IMR-90 (cell line): ENCODE measurements around the gene ESD. TPM values are rescaled to one million over a fixed set of nuclear protein-coding genes. Genes with fewer than 3 reads are reported as not detected.

Experiments
- ATAC-seq: fragments of 200-7000 bp; cut with Tn5 transposase; 2 replicates; pipeline ENCODE4 v1.9.1; 2020; ENCODE audit warnings: low read depth, mild to moderate bottlenecking, moderate library complexity
- BruUV-seq: library from RNA; stranded (reverse); fragments of 400-500 nt; replicated peaks from 2 replicates; lab custom pipeline; 2021; lab: Mats Ljungman, UMichigan
- CTCF ChIA-PET: fragments of 300-600 bp; formaldehyde crosslinking; extraction: SDS; loops from one replicate; lab custom pipeline; 2021; ENCODE audit warnings: antibody characterized with exemption; lab: Yijun Ruan, JAX
- POLR2A ChIA-PET: fragments of 300-600 bp; sonication (Branson Sonifier 250); formaldehyde crosslinking; loops from one replicate; lab custom pipeline; 2022; ENCODE audit warnings: antibody characterized with exemption; ENCODE audit not compliant: unreplicated experiment; lab: Charles Lee
- DNase-seq: peaks from one replicate; pipeline ENCODE4 v3.0.0; 2013
- H2AFZ ChIP-seq: replicated peaks from 2 replicates; pipeline ENCODE3; 2013; ENCODE audit warnings: low read length, mild to moderate bottlenecking; ENCODE audit not compliant: poor library complexity
- H2AK5ac ChIP-seq: 2 replicates; pipeline ENCODE4 v1.6.1; 2013; ENCODE audit warnings: low read depth, low read length, inconsistent platforms
- H2AK9ac ChIP-seq: replicated peaks from 2 replicates; pipeline ENCODE3; 2013; ENCODE audit warnings: mild to moderate bottlenecking, low read depth, low read length, moderate library complexity; ENCODE audit not compliant: poor library complexity
- H2BK120ac ChIP-seq: 2 replicates; pipeline ENCODE4 v1.6.1; 2013; ENCODE audit warnings: low read depth, low read length, inconsistent platforms
- H2BK15ac ChIP-seq: 3 replicates; pipeline ENCODE4 v1.6.1; 2013; ENCODE audit warnings: low read depth, low read length, inconsistent platforms
- H2BK20ac ChIP-seq: 2 replicates; pipeline ENCODE4 v1.6.1; 2013; ENCODE audit warnings: low read depth, mild to moderate bottlenecking, inconsistent platforms, low read length, moderate library complexity
- H2BK5ac ChIP-seq: 2 replicates; pipeline ENCODE4 v1.6.1; 2013; ENCODE audit warnings: mild to moderate bottlenecking, low read depth, low read length, inconsistent platforms; ENCODE audit not compliant: poor library complexity, severe bottlenecking
- H3K14ac ChIP-seq: replicated peaks from 2 replicates; pipeline ENCODE4 v1.6.1; 2013; ENCODE audit warnings: low read depth, low read length, inconsistent platforms
- H3K18ac ChIP-seq: 2 replicates; pipeline ENCODE4 v1.6.1; 2013; ENCODE audit warnings: low read depth, low read length, control low read depth
- H3K23ac ChIP-seq: 2 replicates; pipeline ENCODE4 v1.6.1; 2013; ENCODE audit warnings: low read depth, low read length, inconsistent platforms
- H3K27ac ChIP-seq: 2 replicates; pipeline ENCODE4 v1.5.1; 2013; ENCODE audit warnings: mild to moderate bottlenecking, control low read depth, low read length; ENCODE audit not compliant: insufficient read depth
- H3K27me3 ChIP-seq: 2 replicates; pipeline ENCODE4 v1.6.1; 2013; ENCODE audit warnings: low read length; ENCODE audit not compliant: control insufficient read depth, insufficient read depth
- H3K36me3 ChIP-seq: 2 replicates; pipeline ENCODE4 v1.6.1; 2013; ENCODE audit warnings: low read length, mixed read lengths; ENCODE audit not compliant: control insufficient read depth, insufficient read depth
- H3K4ac ChIP-seq: 2 replicates; pipeline ENCODE4 v1.6.1; 2013; ENCODE audit warnings: low read depth, low read length, inconsistent platforms
- H3K4me1 ChIP-seq: 2 replicates; pipeline ENCODE4 v1.6.1; 2013; ENCODE audit warnings: low read length, mixed read lengths; ENCODE audit not compliant: control insufficient read depth, insufficient read depth
- H3K4me2 ChIP-seq: 2 replicates; pipeline ENCODE4 v1.6.1; 2013; ENCODE audit warnings: low read depth, mild to moderate bottlenecking, control low read depth, low read length, moderate library complexity
- H3K4me3 ChIP-seq: 2 replicates; pipeline ENCODE4 v1.5.1; 2013; ENCODE audit warnings: low read depth, mild to moderate bottlenecking, control low read depth, low read length, moderate library complexity; ENCODE audit not compliant: insufficient read depth
- H3K56ac ChIP-seq: 2 replicates; pipeline ENCODE4 v1.6.1; 2013; ENCODE audit warnings: low read length, inconsistent platforms; ENCODE audit not compliant: insufficient read depth; ENCODE audit errors: extremely low read depth
- H3K79me1 ChIP-seq, 2 experiments: 2 replicates each; pipeline ENCODE4 v1.6.1; 2013; ENCODE audit warnings: low read length in 2 of 2, inconsistent platforms in 1 of 2, low read depth in 1 of 2
- H3K9ac ChIP-seq: 2 replicates; pipeline ENCODE4 v1.6.1; 2013; ENCODE audit warnings: low read depth, low read length, control low read depth
- H3K9me1 ChIP-seq: 2 replicates; pipeline ENCODE4 v1.6.1; 2013; ENCODE audit warnings: low read length, inconsistent platforms; ENCODE audit not compliant: insufficient read depth
- H3K9me3 ChIP-seq: 2 replicates; pipeline ENCODE4 v1.6.1; 2013; ENCODE audit warnings: low read length; ENCODE audit not compliant: control insufficient read depth, insufficient read depth
- H4K20me1 ChIP-seq: 2 replicates; pipeline ENCODE4 v1.6.1; 2013; ENCODE audit warnings: low read length, inconsistent platforms; ENCODE audit not compliant: insufficient read depth
- H4K5ac ChIP-seq: 2 replicates; pipeline ENCODE4 v1.6.1; 2013; ENCODE audit warnings: mild to moderate bottlenecking, low read depth, low read length, control low read depth
- H4K8ac ChIP-seq, 2 experiments: 2 replicates each; pipeline ENCODE4 v1.6.1; 2013; ENCODE audit warnings: low read depth in 2 of 2, low read length in 2 of 2, control low read depth in 1 of 2, inconsistent platforms in 1 of 2
- H4K91ac ChIP-seq: 2 replicates; pipeline ENCODE4 v1.6.1; 2013; ENCODE audit warnings: low read depth, low read length, inconsistent platforms; ENCODE audit not compliant: insufficient read depth
- BHLHE40 ChIP-seq: fragments of 150-350 bp; IDR thresholded peaks from 2 replicates; pipeline ENCODE4 v1.6.1; 2016; ENCODE audit warnings: mild to moderate bottlenecking, low read depth, low read length
- CEBPB ChIP-seq: IDR thresholded peaks from 2 replicates; pipeline ENCODE4 v1.6.1; 2012; ENCODE audit warnings: low read depth, low read length, improper control_type of control experiment
- CHD1 ChIP-seq: IDR thresholded peaks from 2 replicates; pipeline ENCODE4 v1.6.1; 2012; ENCODE audit warnings: low read depth, low read length, improper control_type of control experiment
- FOS ChIP-seq: fragments of 150-350 bp; IDR thresholded peaks from 2 replicates; pipeline ENCODE4 v1.6.1; 2016; ENCODE audit warnings: low read depth, low read length
- MAFK ChIP-seq: IDR thresholded peaks from 2 replicates; pipeline ENCODE4 v1.6.1; 2012; ENCODE audit warnings: low read depth, low read length, improper control_type of control experiment
- MAZ ChIP-seq: IDR thresholded peaks from 2 replicates; pipeline ENCODE4 v1.6.1; 2012; ENCODE audit warnings: low read depth, mild to moderate bottlenecking, low read length, improper control_type of control experiment, moderate library complexity, borderline replicate concordance
- MXI1 ChIP-seq: IDR thresholded peaks from 2 replicates; pipeline ENCODE4 v1.6.1; 2012; ENCODE audit warnings: low read depth, mild to moderate bottlenecking, low read length, moderate library complexity, borderline replicate concordance
- NFE2L2 ChIP-seq: fragments of 150-350 bp; IDR thresholded peaks from 2 replicates; pipeline ENCODE4 v1.6.1; 2016; ENCODE audit warnings: low read depth, mild to moderate bottlenecking, low read length
- POLR2A ChIP-seq: IDR thresholded peaks from 2 replicates; pipeline ENCODE4 v1.6.1; 2012; ENCODE audit warnings: mild to moderate bottlenecking, low read depth, low read length
- RAD21 ChIP-seq: IDR thresholded peaks from 2 replicates; pipeline ENCODE4 v1.6.1; 2012; ENCODE audit warnings: low read length, improper control_type of control experiment
- RCOR1 ChIP-seq: IDR thresholded peaks from 2 replicates; pipeline ENCODE4 v1.6.1; 2012; ENCODE audit warnings: mild to moderate bottlenecking, low read length, improper control_type of control experiment; ENCODE audit not compliant: insufficient replicate concordance
- RFX5 ChIP-seq: IDR thresholded peaks from 2 replicates; pipeline ENCODE4 v1.8.0; 2012; ENCODE audit warnings: low read depth, mild to moderate bottlenecking, low read length, moderate library complexity
- SMC3 ChIP-seq: fragments of 150-350 bp; IDR thresholded peaks from 2 replicates; pipeline ENCODE4 v1.6.1; 2016; ENCODE audit warnings: low read depth, mild to moderate bottlenecking, antibody characterized with exemption, low read length, moderate library complexity
- WGBS, 2 experiments: methylation state at CpG; one replicate each; pipeline versions ENCODE4 v1.1.5 to v1.1.7; 2013; ENCODE audit warnings: missing lambda C conversion rate in 2 of 2; ENCODE audit not compliant: insufficient read length in 1 of 2; ENCODE audit errors: extremely low coverage in 2 of 2; 5-methylcytosine and 5-hydroxymethylcytosine counted together
- dilution Hi-C: fragments of 300-500 bp; cut with HindIII; formaldehyde crosslinking; loops from one replicate; pipeline ENCODE4 v1.14.3; 2018; ENCODE audit warnings: low sequenced_read_pairs; ENCODE audit not compliant: unreplicated experiment
- in situ Hi-C: fragments of 300-500 bp; cut with MboI; formaldehyde crosslinking; loops from 3 replicates; pipeline ENCODE4 v1.14.3; 2019; ENCODE audit warnings: low sequenced_read_pairs, inconsistent platforms, mixed read lengths
- intact Hi-C: fragments of 100-400 bp; cut with micrococcal nuclease; formaldehyde crosslinking; loops from 2 replicates; pipeline ENCODE4 v1.10.0; 2022
- polyA plus RNA-seq, 3 experiments: library from polyadenylated mRNA; depleted of rRNA; stranded (reverse); fragments of >200 nt; gene quantifications; 2 replicates each; pipeline ENCODE4 v1.2.3, GENCODE V29; 2012; ENCODE audit warnings: low replicate concordance in 1 of 3
- total RNA-seq: library from RNA; depleted of rRNA; stranded (reverse); fragments of >200 nt; gene quantifications from 2 replicates; pipeline ENCODE4 v1.2.3, GENCODE V29; 2012
- TF ChIP-seq, protein P1 (sequence below): fragments of 150-350 bp; IDR thresholded peaks from 2 replicates; pipeline ENCODE4 v1.6.1; 2017; ENCODE audit warnings: mild to moderate bottlenecking, antibody characterized with exemption, low read length, low read depth
- TF ChIP-seq, protein P2 (sequence below): conservative IDR thresholded peaks from 2 replicates; pipeline ENCODE4 v1.5.1; 2012; ENCODE audit warnings: mild to moderate bottlenecking, low read depth, low read length, improper control_type of control experiment
- TF ChIP-seq, protein P3 (sequence below): fragments of 150-350 bp; IDR thresholded peaks from 2 replicates; pipeline ENCODE4 v1.6.1; 2016; ENCODE audit warnings: low read depth, mild to moderate bottlenecking, low read length, moderate library complexity, borderline replicate concordance

Gene ESD
- total and polyA plus RNA-seq, 2 of the 4 experiments (the other 2 are of a cell fraction) = 90.4 to 135 TPM

- Histone ChIP-seq H3K4me1 (no peaks in the 10 kb centered on the region), H2BK15ac (no peak overlapping the region), H3K56ac (no peak overlapping the region), H2AFZ (no peak overlapping the region), H3K14ac (no peak overlapping the region), H3K36me3 (peaks cover 18% of the 10 kb centered on the region), H3K9me1 (peaks cover 9% of the 10 kb centered on the region; the same call in 1 of the 2 replicates), H2AK9ac (no peak overlapping the region), H3K9ac (no peak overlapping the region), H3K23ac (no peak overlapping the region), H2BK20ac (no peak overlapping the region), H3K27me3 (no peaks in the 10 kb centered on the region), H3K27ac (no peak overlapping the region), H3K4me2 (no peak overlapping the region), H4K20me1 (no peaks in the 10 kb centered on the region), H3K4ac (no peak overlapping the region), H3K79me1 (no peaks in the 10 kb centered on the region), H4K91ac (no peak overlapping the region), H4K8ac (no peak overlapping the region), H3K4me3 (no peak overlapping the region), H2AK5ac (no peak overlapping the region), H2BK120ac (no peak overlapping the region), H3K9me3 (no peaks in the 10 kb centered on the region), H3K18ac (no peak overlapping the region), H2BK5ac (no peak overlapping the region), H4K5ac (no peak overlapping the region)
- TF ChIP-seq, protein P1, sequence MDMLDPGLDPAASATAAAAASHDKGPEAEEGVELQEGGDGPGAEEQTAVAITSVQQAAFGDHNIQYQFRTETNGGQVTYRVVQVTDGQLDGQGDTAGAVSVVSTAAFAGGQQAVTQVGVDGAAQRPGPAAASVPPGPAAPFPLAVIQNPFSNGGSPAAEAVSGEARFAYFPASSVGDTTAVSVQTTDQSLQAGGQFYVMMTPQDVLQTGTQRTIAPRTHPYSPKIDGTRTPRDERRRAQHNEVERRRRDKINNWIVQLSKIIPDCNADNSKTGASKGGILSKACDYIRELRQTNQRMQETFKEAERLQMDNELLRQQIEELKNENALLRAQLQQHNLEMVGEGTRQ = no peak
- TF ChIP-seq RCOR1 (no peak), CHD1 (no peak), SMC3 (no peak), POLR2A (no peak), NFE2L2 (no peak), BHLHE40 (no peak), RFX5 (no peak), MAFK (no peak), CEBPB (no peak), FOS (no peak), MXI1 (no peak), RAD21 (no peak), MAZ (no peak)
- TF ChIP-seq, protein P2, sequence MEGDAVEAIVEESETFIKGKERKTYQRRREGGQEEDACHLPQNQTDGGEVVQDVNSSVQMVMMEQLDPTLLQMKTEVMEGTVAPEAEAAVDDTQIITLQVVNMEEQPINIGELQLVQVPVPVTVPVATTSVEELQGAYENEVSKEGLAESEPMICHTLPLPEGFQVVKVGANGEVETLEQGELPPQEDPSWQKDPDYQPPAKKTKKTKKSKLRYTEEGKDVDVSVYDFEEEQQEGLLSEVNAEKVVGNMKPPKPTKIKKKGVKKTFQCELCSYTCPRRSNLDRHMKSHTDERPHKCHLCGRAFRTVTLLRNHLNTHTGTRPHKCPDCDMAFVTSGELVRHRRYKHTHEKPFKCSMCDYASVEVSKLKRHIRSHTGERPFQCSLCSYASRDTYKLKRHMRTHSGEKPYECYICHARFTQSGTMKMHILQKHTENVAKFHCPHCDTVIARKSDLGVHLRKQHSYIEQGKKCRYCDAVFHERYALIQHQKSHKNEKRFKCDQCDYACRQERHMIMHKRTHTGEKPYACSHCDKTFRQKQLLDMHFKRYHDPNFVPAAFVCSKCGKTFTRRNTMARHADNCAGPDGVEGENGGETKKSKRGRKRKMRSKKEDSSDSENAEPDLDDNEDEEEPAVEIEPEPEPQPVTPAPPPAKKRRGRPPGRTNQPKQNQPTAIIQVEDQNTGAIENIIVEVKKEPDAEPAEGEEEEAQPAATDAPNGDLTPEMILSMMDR = no peak
- TF ChIP-seq, protein P3, sequence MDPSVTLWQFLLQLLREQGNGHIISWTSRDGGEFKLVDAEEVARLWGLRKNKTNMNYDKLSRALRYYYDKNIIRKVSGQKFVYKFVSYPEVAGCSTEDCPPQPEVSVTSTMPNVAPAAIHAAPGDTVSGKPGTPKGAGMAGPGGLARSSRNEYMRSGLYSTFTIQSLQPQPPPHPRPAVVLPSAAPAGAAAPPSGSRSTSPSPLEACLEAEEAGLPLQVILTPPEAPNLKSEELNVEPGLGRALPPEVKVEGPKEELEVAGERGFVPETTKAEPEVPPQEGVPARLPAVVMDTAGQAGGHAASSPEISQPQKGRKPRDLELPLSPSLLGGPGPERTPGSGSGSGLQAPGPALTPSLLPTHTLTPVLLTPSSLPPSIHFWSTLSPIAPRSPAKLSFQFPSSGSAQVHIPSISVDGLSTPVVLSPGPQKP = no peak
- dilution Hi-C loops = no loop called here
- no CpG with 5 or more reads among the region's 2 CpGs for WGBS, 2 experiments
- BruUV-seq = no TSS peak
- intact Hi-C loops = no loop called here
- ChIA-PET POLR2A (no interaction called here), CTCF (interaction anchor here (1.5 kb wide), 1 partner anchor 16 kb away, joined by 4 read pairs; no protein-coding TSS in a partner anchor)
- DNase-seq = no peak
- no peak for ATAC-seq
- in situ Hi-C loops = no loop called here
These were observed 60.2 kb downstream of the ESD start for GRCh38 chr13:46736541-46737310.
